Measurements from ENCODE around the gene CCNDBP1.
"Not testable (repeated sequence)": the region's sequence is repeated elsewhere in the genome, so short reads cannot be mapped to it uniquely, and the experiment has no call there.

- TF ChIP-seq CTCF (IDR thresholded peaks at IDR 0.05 in 4 of 5, conservative IDR thresholded peaks at IDR 0.05 in 1 of 5); POLR2A (IDR thresholded peaks at IDR 0.05): not testable (repeated sequence)
Observed at GRCh38 chr15:43167261-43167660, 17.9 kb upstream of the CCNDBP1 start.

All from gastrocnemius medialis (tissue), 4 donors.